HepG2 (cell line): ENCODE results near the gene CHD9. TPM values are rescaled to one million over a fixed set of nuclear protein-coding genes. Genes with fewer than 3 reads are reported as not detected.
A peak's percentile ranks its signal among the peaks of the same experiment; 100 is the strongest.

ENCODE experiments used
- ATAC-seq: fragments of 200-7000 bp; cut with Tn5 transposase; 3 replicates; pipeline ENCODE4 v1.9.1; 2020; ENCODE audit warnings: mild to moderate bottlenecking, moderate library complexity
- BruUV-seq: library from RNA; stranded (reverse); fragments of 400-500 nt; replicated peaks from 2 replicates; lab custom pipeline; 2021; lab: Mats Ljungman, UMichigan
- CTCF ChIA-PET: fragments of 300-600 bp; formaldehyde crosslinking; extraction: SDS; loops from one replicate; lab custom pipeline; 2021; ENCODE audit warnings: low total read pairs, inconsistent platforms, low intra/inter-chr PET ratio; lab: Yijun Ruan, JAX
- POLR2A ChIA-PET: fragments of 350-600 bp; sonication (Branson Sonifier 250); formaldehyde crosslinking; loops from one replicate; lab custom pipeline; 2020; ENCODE audit warnings: antibody characterized with exemption, inconsistent platforms; lab: Yijun Ruan, JAX
- DNase-seq: peaks from one replicate; pipeline ENCODE4 v3.0.0-alpha.2; 2015; ENCODE audit warnings: low spot score
- FAIRE-seq: peaks from 3 replicates; lab custom pipeline; 2011; peaks lifted over from hg19 to GRCh38; lab: Jason Lieb, UNC
- H2AFZ ChIP-seq: one replicate; pipeline ENCODE4 v1.6.1; 2011; ENCODE audit warnings: low read length, inconsistent platforms
- H3K27ac ChIP-seq: fragments of 300-600 bp; 3 replicates; pipeline ENCODE4 v1.8.0; 2011; ENCODE audit warnings: mixed run types, mild to moderate bottlenecking, mixed read lengths, low read length, inconsistent platforms; ENCODE audit not compliant: insufficient read depth; ENCODE audit errors: extremely low read length
- H3K27me3 ChIP-seq, 2 experiments: fragments of 200-600 bp in 1 of 2; 2 replicates in 1 of 2; 3 replicates in 1 of 2; pipeline versions ENCODE4 v1.6.0 to v1.8.0; 2011; ENCODE audit warnings: low read length in 2 of 2, mild to moderate bottlenecking in 2 of 2, moderate library complexity in 2 of 2, inconsistent platforms in 1 of 2; ENCODE audit not compliant: insufficient read depth in 2 of 2, control insufficient read depth in 1 of 2
- H3K36me3 ChIP-seq, 2 experiments: fragments of 200-600 bp in 1 of 2; replicated peaks in 1 of 2; 2 replicates in 1 of 2; 3 replicates in 1 of 2; pipeline versions ENCODE4 v1.5.1 to v1.8.0; 2011; ENCODE audit warnings: low read length in 2 of 2, inconsistent platforms in 1 of 2; ENCODE audit not compliant: insufficient read depth in 2 of 2, control insufficient read depth in 1 of 2
- H3K4me1 ChIP-seq: 2 replicates; pipeline ENCODE4 v1.5.1; 2012; ENCODE audit warnings: low read length, inconsistent platforms; ENCODE audit not compliant: insufficient read depth
- H3K4me2 ChIP-seq: 2 replicates; pipeline ENCODE4 v1.6.0; 2011; ENCODE audit warnings: low read depth, low read length, inconsistent platforms
- H3K4me3 ChIP-seq, 3 experiments: fragments of 200-600 bp in 1 of 3; sonication (generic), shearing (Covaris generic) in 1 of 3; replicated peaks in 1 of 3; 2 replicates each; pipeline ENCODE4 v1.5.1; 2011 to 2016; ENCODE audit warnings: low read length in 3 of 3, inconsistent platforms in 2 of 3, low read depth in 2 of 3, mild to moderate bottlenecking in 2 of 3, control low read depth in 1 of 3, mixed read lengths in 1 of 3; ENCODE audit not compliant: insufficient read depth in 1 of 3
- H3K79me2 ChIP-seq: one replicate; pipeline ENCODE4 v1.6.1; 2011; ENCODE audit warnings: low read length, inconsistent platforms; ENCODE audit not compliant: insufficient read depth
- H3K9ac ChIP-seq: 2 replicates; pipeline ENCODE4 v1.6.0; 2011; ENCODE audit warnings: mild to moderate bottlenecking, low read depth, low read length, inconsistent platforms; ENCODE audit not compliant: insufficient read depth
- H3K9me3 ChIP-seq: 2 replicates; pipeline ENCODE4 v1.5.1; 2012; ENCODE audit warnings: mild to moderate bottlenecking, low read length
- H4K20me1 ChIP-seq: 2 replicates; pipeline ENCODE4 v1.6.0; 2011; ENCODE audit warnings: inconsistent platforms, mild to moderate bottlenecking, low read length, moderate library complexity; ENCODE audit not compliant: insufficient read depth
- HDAC6 ChIP-seq: fragments of 200-600 bp; sonication (generic); IDR thresholded peaks from 2 replicates; pipeline ENCODE4 v1.7.0; 2017; ENCODE audit warnings: mild to moderate bottlenecking, antibody characterized with exemption, low read length, low read depth
- KMT2A ChIP-seq: sonication (generic); formaldehyde crosslinking; IDR thresholded peaks from 2 replicates; pipeline ENCODE4 v1.4.0; 2020; ENCODE audit warnings: missing genetic modification reagents
- SP5 ChIP-seq: IDR thresholded peaks from 2 replicates; pipeline ENCODE4 v1.6.1; 2016; ENCODE audit warnings: low read depth, borderline replicate concordance
- ZFP90 ChIP-seq: sonication (generic); formaldehyde crosslinking; IDR thresholded peaks from 2 replicates; pipeline ENCODE4 v1.8.0; 2022; ENCODE audit warnings: missing genetic modification reagents, mild to moderate bottlenecking, inconsistent platforms, borderline replicate concordance
- ZNF296 ChIP-seq: sonication (generic); formaldehyde crosslinking; conservative IDR thresholded peaks from 2 replicates; pipeline ENCODE4 v1.5.0; 2020; ENCODE audit warnings: mild to moderate bottlenecking, missing genetic modification reagents
- WGBS: methylation state at CpG from one replicate; pipeline ENCODE4 v1.1.6; 2017; ENCODE audit warnings: low lambda C conversion rate; 5-methylcytosine and 5-hydroxymethylcytosine counted together
- in situ Hi-C: cut with HindIII; loops from 2 replicates; pipeline ENCODE4 v1.10.0; 2017; ENCODE audit warnings: low pct_unique_long_range_greater_than_20kb; ENCODE audit not compliant: extremely low pct_ligation_motif_present
- intact Hi-C: fragments of 100-400 bp; cut with micrococcal nuclease; formaldehyde crosslinking; loops from one replicate; pipeline ENCODE4 v1.10.0; 2022; ENCODE audit not compliant: unreplicated experiment
- polyA plus RNA-seq, 8 experiments: library from polyadenylated mRNA; depleted of rRNA in 3 of 8; stranded (reverse) in 7 of 8; unstranded in 1 of 8; fragments of >200 nt; fragmentation: Illumina TruSeq in 4 of 8; extraction: Trizol in 4 of 8; gene quantifications; 2 replicates each; pipeline versions ENCODE4 v1.2.1 to v1.2.3, GENCODE V29; 2011 to 2016; ENCODE audit warnings: low read depth in 4 of 8, missing spikeins in 1 of 8, mixed read lengths in 1 of 8; ENCODE audit not compliant: insufficient read depth in 1 of 8
- total RNA-seq, 5 experiments: library from RNA; depleted of rRNA; stranded (reverse); fragments of >200 nt; fragmentation: Illumina TruSeq; extraction: Trizol; gene quantifications; 2 replicates each; pipeline ENCODE4 v1.2.3, GENCODE V29; 2016; ENCODE audit warnings: low read depth in 1 of 5
- TF ChIP-seq, protein P1 (sequence below): sonication (generic); formaldehyde crosslinking; IDR thresholded peaks from 2 replicates; pipeline ENCODE4 v1.4.0; 2020; ENCODE audit warnings: missing genetic modification reagents
- TF ChIP-seq, protein P2 (sequence below): sonication (generic); formaldehyde crosslinking; IDR thresholded peaks from 2 replicates; pipeline ENCODE4 v1.9.0; 2021; ENCODE audit warnings: missing genetic modification reagents, mild to moderate bottlenecking, borderline replicate concordance

Gene CHD9
- total and polyA plus RNA-seq, 2 of the 13 experiments (the other 11 are each of a cell fraction or from before 2014, with no cell fraction given) = 23.4 to 27.7 TPM

DNA sequence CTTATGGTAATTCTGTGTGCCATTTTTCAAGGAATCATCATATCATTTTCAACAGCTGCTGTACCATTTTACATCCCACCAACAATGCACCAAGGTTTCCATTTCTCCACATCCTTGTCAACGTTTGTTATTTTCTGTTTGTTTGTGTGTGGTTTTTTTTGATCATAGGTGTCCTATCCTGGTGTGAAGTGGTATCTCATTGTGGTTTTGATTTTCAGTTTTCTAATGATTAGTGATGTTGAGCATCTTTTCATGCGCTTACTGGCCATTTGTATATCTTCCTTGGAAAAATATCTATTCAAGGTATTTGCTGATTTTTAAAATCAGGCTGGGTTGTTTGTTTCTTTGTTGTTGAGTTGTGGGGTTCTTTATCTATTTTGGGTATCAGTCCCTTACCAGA, 15.0 kb downstream of the CHD9 start:
- FAIRE-seq (peak; percentile 48), ATAC-seq (no peak), DNase-seq (no peak)
- no TSS peak for BruUV-seq
- WGBS = 98% methylated on average over 2 of the region's 2 CpGs
- TF ChIP-seq, protein P1, sequence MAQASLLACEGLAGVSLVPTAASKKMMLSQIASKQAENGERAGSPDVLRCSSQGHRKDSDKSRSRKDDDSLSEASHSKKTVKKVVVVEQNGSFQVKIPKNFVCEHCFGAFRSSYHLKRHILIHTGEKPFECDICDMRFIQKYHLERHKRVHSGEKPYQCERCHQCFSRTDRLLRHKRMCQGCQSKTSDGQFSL (CRISPR knock-in tag) = no peak
- TF ChIP-seq ZFP90 (no peak), SP5 (CRISPR knock-in tag) (no peak), ZNF296 (CRISPR knock-in tag) (no peak), KMT2A (no peak), HDAC6 (no peak)
- TF ChIP-seq, protein P2, sequence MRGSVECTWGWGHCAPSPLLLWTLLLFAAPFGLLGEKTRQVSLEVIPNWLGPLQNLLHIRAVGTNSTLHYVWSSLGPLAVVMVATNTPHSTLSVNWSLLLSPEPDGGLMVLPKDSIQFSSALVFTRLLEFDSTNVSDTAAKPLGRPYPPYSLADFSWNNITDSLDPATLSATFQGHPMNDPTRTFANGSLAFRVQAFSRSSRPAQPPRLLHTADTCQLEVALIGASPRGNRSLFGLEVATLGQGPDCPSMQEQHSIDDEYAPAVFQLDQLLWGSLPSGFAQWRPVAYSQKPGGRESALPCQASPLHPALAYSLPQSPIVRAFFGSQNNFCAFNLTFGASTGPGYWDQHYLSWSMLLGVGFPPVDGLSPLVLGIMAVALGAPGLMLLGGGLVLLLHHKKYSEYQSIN (CRISPR knock-in tag) = no peak
- POLR2A ChIA-PET = no interaction called here
- no peak overlapping the region for H3K9ac ChIP-seq
- in situ Hi-C loops (no loop called here), intact Hi-C loops (no loop called here)
- H3K4me3 ChIP-seq = no peak overlapping the region
- H3K79me2 ChIP-seq = peaks cover 68% of the 10 kb centered on the region
- H2AFZ ChIP-seq = no peak overlapping the region
- H3K9me3 ChIP-seq = peaks cover 9% of the 10 kb centered on the region; the same call in 1 of the 2 replicates
- peaks cover 11 to 15% of the 10 kb centered on the region in 2 experiments for H3K36me3 ChIP-seq
- H3K27ac ChIP-seq = no peak overlapping the region
- H3K4me1 ChIP-seq = peaks cover 11% of the 10 kb centered on the region; the same call in 1 of the 2 replicates
- H3K27me3 ChIP-seq = no peaks in the 10 kb centered on the region
- CTCF ChIA-PET = no interaction called here
- H4K20me1 ChIP-seq = 0 out of 2 replicates have a peak, but pooled peaks cover 4% of the 10 kb centered on the region
- H3K4me2 ChIP-seq = no peak overlapping the region
